Endodermal cell (in vitro differentiated cells): ENCODE results near the gene HOXA4. TPM values are rescaled to one million over a fixed set of nuclear protein-coding genes. Genes with fewer than 3 reads are reported as not detected.

Experiments used
- DNase-seq: peaks from one replicate; pipeline ENCODE4 v3.0.0-alpha.2; 2017
- H3K27ac ChIP-seq: 2 replicates; pipeline ENCODE4 v1.5.1; 2013; ENCODE audit warnings: mild to moderate bottlenecking, low read depth, low read length, moderate library complexity
- H3K27me3 ChIP-seq: 2 replicates; pipeline ENCODE4 v1.6.1; 2013; ENCODE audit warnings: mild to moderate bottlenecking, low read length, moderate library complexity; ENCODE audit not compliant: insufficient read depth, control insufficient read depth, poor library complexity, severe bottlenecking
- H3K36me3 ChIP-seq: 2 replicates; pipeline ENCODE4 v1.7.0; 2013; ENCODE audit warnings: mild to moderate bottlenecking, low read length, moderate library complexity; ENCODE audit not compliant: control insufficient read depth, insufficient read depth
- H3K4me1 ChIP-seq: one replicate; pipeline ENCODE4 v1.7.0; 2013; ENCODE audit warnings: low read length; ENCODE audit not compliant: control insufficient read depth, insufficient read depth
- H3K4me3 ChIP-seq: 2 replicates; pipeline ENCODE4 v1.5.1; 2013; ENCODE audit warnings: mild to moderate bottlenecking, low read length, moderate library complexity
- H3K9ac ChIP-seq: 2 replicates; pipeline ENCODE4 v1.6.1; 2013; ENCODE audit warnings: mild to moderate bottlenecking, low read length, moderate library complexity; ENCODE audit not compliant: poor library complexity, severe bottlenecking; ENCODE audit errors: extremely low read depth
- H3K9me3 ChIP-seq: 2 replicates; pipeline ENCODE4 v1.6.1; 2013; ENCODE audit warnings: mild to moderate bottlenecking, low read length, moderate library complexity; ENCODE audit not compliant: control insufficient read depth
- H3K27ac Mint-ChIP-seq: 2 replicates; pipeline ENCODE4 v1.8.0; 2020; ENCODE audit warnings: mixed read lengths
- H3K27me3 Mint-ChIP-seq: 2 replicates; pipeline ENCODE4 v1.8.0; 2021; ENCODE audit warnings: mild to moderate bottlenecking, mixed read lengths; ENCODE audit not compliant: insufficient read depth
- H3K36me3 Mint-ChIP-seq: 2 replicates; pipeline ENCODE4 v1.8.0; 2020; ENCODE audit warnings: low read depth, mixed read lengths
- H3K4me1 Mint-ChIP-seq: 2 replicates; pipeline ENCODE4 v1.8.0; 2020; ENCODE audit warnings: mixed read lengths
- H3K4me3 Mint-ChIP-seq: 2 replicates; pipeline ENCODE4 v1.8.0; 2020; ENCODE audit warnings: mild to moderate bottlenecking, moderate library complexity, mixed read lengths
- H3K9me3 Mint-ChIP-seq: 2 replicates; pipeline ENCODE4 v1.8.0; 2020; ENCODE audit warnings: mild to moderate bottlenecking, mixed read lengths
- CTCF ChIP-seq: fragments of 200-600 bp; sonication (generic); conservative IDR thresholded peaks from 2 replicates; pipeline ENCODE4 v1.5.0; 2021; ENCODE audit warnings: antibody characterized with exemption, mild to moderate bottlenecking
- WGBS, 2 experiments: methylation state at CpG; one replicate each; pipeline versions ENCODE4 v1.1.5 to v1.1.7; 2013; ENCODE audit warnings: missing lambda C conversion rate in 2 of 2, mixed read lengths in 1 of 2; ENCODE audit not compliant: insufficient coverage in 1 of 2, insufficient read length in 1 of 2; 5-methylcytosine and 5-hydroxymethylcytosine counted together
- total RNA-seq, 2 donors: library from RNA; stranded (reverse); fragmentation: NEBNext Ultra II Directional in 1 of 2; extraction: Animal tissue kit (Norgen Biotek cat#: 25700) in 1 of 2; gene quantifications; 2 replicates in 1 of 2; 3 replicates in 1 of 2; pipeline ENCODE4 v1.2.1, GENCODE V29; 2021

HOXA4 gene
- total RNA-seq, 2 donors from 2014 or later, result not detected

- no peaks in the 10 kb centered on the region for H3K4me1 ChIP-seq
- 4 to 5% methylated on average over 17 to 37 of the region's 42 CpGs for WGBS, 2 experiments
- no peak overlapping the region for H3K27ac Mint-ChIP-seq
- H3K36me3 Mint-ChIP-seq, result no peaks in the 10 kb centered on the region
- no peak overlapping the region for H3K4me3 Mint-ChIP-seq
- DNase-seq, result peak; percentile 55
- H3K9ac ChIP-seq, result no peak overlapping the region
- H3K27me3 ChIP-seq, result peaks cover 100% of the 10 kb centered on the region
- H3K9me3 Mint-ChIP-seq, result no peaks in the 10 kb centered on the region
- H3K27ac ChIP-seq, result peak overlapping the region; percentile 29
- peaks cover 100% of the 10 kb centered on the region for H3K27me3 Mint-ChIP-seq
- no peaks in the 10 kb centered on the region for H3K36me3 ChIP-seq
- no peak for TF ChIP-seq CTCF
- H3K4me1 Mint-ChIP-seq, result peaks cover 4% of the 10 kb centered on the region
- H3K4me3 ChIP-seq, result no peak overlapping the region
- H3K9me3 ChIP-seq, result peaks cover 10% of the 10 kb centered on the region
Observed at GRCh38 chr7:27122077-27122910, 8.3 kb downstream of the HOXA4 start.

GRCh38 chr7:27121684-27122076 is 8.9 kb downstream of the HOXA4 start:
- H3K27me3 ChIP-seq, result peaks cover 100% of the 10 kb centered on the region
- Mint-ChIP-seq H3K9me3 (no peaks in the 10 kb centered on the region), H3K4me1 (peaks cover 4% of the 10 kb centered on the region), H3K36me3 (no peaks in the 10 kb centered on the region), H3K27me3 (peaks cover 100% of the 10 kb centered on the region), H3K4me3 (no peak overlapping the region), H3K27ac (no peak overlapping the region)
- no peak for TF ChIP-seq CTCF
- peaks cover 10% of the 10 kb centered on the region for H3K9me3 ChIP-seq
- no peak overlapping the region for H3K4me3 ChIP-seq
- DNase-seq, result no peak
- H3K4me1 ChIP-seq, result no peaks in the 10 kb centered on the region
- H3K9ac ChIP-seq, result no peak overlapping the region
- H3K36me3 ChIP-seq, result no peaks in the 10 kb centered on the region
- WGBS, 2 experiments, result 18 to 21% methylated on average over 7 of the region's 7 CpGs
- H3K27ac ChIP-seq, result no peak overlapping the region

- no peak overlapping the region for H3K9ac ChIP-seq
- WGBS, 2 experiments, result 49% methylated on average over 1 of the region's 1 CpG; no CpG with 5 or more reads in 1 of the 2 experiments
- Mint-ChIP-seq H3K27ac (no peak overlapping the region), H3K27me3 (peaks cover 99% of the 10 kb centered on the region), H3K4me3 (no peak overlapping the region), H3K36me3 (no peaks in the 10 kb centered on the region), H3K4me1 (peaks cover 4% of the 10 kb centered on the region), H3K9me3 (no peaks in the 10 kb centered on the region)
- DNase-seq, result no peak
- H3K27ac ChIP-seq, result no peak overlapping the region
- H3K27me3 ChIP-seq, result peaks cover 100% of the 10 kb centered on the region
- H3K4me1 ChIP-seq, result no peaks in the 10 kb centered on the region
- no peaks in the 10 kb centered on the region for H3K36me3 ChIP-seq
- H3K9me3 ChIP-seq, result peaks cover 1% of the 10 kb centered on the region
- H3K4me3 ChIP-seq, result no peak overlapping the region
- no peak for TF ChIP-seq CTCF
Observed at GRCh38 chr7:27119412-27119911, 11.1 kb downstream of the HOXA4 start.
